NCI-H1436 treated with DMSO at 0.1 percent for 48 hours (cell line): ENCODE measurements around the gene SAMM50.

ENCODE experiments used
- DNase-seq: peaks from one replicate; lab custom pipeline; 2025; lab: John Stamatoyannopoulos, UW

Gene SAMM50

DNA sequence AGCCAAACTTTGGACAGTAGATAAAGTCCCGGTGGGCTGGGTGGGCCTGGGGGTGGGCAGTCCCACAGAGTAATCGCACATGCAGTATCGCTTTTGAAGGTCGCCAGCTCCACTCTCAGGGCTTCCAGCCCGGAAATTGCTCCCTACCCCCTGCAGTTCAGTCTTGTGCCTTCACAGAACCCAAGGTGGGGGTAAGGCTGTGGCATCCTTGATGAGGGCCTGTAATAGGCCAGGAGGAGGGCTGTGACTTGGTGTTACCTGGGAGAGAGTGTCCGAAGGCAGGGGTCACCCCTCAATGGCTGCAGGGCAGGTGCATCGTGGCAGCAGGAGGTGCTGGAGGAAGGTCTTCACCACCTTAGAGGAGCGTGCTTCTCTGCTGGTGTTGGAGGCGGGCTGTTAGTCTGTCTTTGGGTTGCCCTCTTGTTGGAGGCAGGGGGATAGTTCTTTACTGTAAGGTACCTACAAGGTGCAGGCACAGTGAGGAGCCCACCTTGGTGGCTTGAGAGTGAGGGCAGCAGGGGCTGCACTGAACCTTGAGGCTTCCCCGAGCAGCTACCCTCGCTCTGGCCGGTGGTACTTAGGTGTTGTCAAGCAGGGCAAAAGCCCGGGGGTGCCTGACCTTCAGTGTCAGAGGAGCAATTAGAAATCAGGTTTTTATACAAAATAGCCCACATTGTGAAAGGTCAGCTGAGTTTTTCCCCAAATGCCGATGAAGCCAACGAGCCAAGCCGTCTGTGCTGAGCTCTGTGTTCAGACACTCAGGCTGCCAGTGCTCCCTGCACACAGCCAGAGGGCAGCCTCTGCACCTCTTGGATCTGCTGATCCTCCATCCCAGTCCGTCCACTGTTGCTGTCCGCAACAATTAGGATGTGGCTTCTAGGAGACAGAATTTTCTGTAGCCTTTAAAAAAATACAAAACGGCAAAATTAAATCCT is 21.9 kb downstream of the SAMM50 start:
- DNase-seq = no peak

DNA sequence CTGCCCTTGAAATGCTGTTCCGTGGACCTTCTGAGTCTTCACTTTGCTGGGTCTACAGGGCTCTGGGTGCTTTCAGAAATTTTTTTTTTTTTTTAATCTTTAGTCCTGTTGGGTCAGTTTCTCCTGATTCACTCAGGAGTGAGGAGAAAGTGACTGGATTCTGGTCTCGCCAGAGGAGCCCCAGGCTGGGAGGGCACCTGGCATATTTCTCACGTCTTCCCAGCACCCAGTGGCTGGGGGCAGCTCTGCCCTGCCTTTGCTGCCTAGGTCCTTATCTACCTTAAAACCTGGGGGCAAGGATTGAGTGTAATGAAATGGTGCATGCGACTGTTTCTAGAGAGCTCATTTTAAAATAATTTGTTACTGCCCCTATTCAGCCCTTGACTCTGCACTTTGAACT is 23.3 kb downstream of the SAMM50 start:
- DNase-seq = no peak

DNA sequence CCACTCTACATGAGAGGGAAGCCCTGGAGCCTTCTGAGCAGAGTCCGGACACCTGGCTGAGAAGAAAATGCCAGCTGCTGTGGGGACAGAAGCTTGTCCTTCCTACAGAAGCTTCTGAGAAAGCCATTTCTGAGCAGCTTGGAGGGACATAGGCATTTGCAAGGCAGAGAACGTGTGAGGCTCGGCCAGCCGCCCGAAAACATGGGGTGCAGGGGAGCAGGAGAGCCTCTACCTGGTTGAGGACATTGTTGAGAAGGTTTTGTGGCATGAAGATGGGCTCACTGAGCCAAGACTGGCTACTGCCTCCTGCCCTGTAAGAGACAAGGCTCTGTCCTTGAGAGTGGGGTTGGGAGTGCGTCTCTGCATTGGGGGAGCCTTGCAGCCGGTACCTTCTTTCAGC is 25.3 kb downstream of the SAMM50 start:
- DNase-seq = no peak

DNA sequence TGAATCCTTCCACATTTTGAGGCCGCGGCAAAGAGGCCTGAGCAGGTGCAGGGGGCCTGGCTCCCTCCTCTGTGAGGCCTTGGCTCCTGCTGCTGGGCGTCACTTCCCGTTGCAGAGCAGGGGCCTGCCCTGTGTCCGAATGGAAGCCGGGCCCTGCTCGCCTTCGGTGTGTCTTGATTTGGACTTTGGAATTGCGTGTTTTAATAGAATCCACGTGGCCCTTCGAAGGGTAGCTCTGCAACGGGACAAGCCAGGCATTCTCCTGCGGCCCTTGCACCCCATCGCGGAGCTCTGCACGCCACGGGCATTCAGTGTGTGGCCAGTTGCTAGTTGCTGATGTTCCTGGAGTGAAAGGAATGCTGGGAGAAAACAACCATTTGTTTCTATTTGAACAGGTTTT is 25.8 kb downstream of the SAMM50 start:
- no peak for DNase-seq

DNA sequence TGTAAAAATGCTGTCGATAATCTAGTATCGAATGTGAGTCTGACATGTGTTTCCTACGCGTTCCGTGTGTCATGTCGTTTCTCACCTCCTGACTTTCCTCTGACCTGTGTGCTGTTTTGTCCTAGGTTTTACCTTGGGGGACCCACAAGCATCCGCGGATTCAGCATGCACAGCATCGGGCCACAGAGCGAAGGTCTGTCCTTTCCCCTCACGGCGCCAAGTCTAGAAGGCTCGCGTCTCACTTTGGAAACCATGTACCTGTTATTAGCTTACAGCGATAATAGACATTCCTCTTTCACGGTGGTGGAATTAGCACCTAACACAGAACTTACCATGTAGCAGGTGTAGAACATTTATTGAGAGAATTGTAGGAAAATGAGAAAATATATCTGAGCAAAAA is 28.6 kb downstream of the SAMM50 start:
- DNase-seq = no peak

- no peak for DNase-seq
Observed at GRCh38 chr22:43985532-43985931, 30.3 kb downstream of the SAMM50 start.

GRCh38 chr22:43988116-43988820 is 33.0 kb downstream of the SAMM50 start:
- no peak for DNase-seq

GRCh38 chr22:43988960-43989359 is 33.7 kb downstream of the SAMM50 start:
- DNase-seq = no peak

DNA sequence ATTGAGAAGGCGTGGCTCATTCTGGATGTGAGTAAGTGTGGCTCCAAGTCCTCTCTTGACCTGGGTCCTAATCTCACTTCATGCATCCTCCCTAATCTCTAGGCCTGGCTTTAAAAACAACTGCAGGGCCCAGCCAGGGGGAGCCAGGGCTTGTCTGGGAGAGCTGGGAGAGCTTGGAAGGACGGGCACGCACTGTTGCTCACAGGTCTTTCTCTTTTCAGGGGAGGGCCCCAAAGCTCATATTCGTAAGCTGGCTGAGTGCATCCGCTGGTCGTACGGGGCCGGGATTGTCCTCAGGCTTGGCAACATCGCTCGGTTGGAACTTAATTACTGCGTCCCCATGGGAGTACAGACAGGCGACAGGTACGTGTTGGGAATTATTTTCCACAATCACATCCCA is 34.8 kb downstream of the SAMM50 start:
- no peak for DNase-seq

DNA sequence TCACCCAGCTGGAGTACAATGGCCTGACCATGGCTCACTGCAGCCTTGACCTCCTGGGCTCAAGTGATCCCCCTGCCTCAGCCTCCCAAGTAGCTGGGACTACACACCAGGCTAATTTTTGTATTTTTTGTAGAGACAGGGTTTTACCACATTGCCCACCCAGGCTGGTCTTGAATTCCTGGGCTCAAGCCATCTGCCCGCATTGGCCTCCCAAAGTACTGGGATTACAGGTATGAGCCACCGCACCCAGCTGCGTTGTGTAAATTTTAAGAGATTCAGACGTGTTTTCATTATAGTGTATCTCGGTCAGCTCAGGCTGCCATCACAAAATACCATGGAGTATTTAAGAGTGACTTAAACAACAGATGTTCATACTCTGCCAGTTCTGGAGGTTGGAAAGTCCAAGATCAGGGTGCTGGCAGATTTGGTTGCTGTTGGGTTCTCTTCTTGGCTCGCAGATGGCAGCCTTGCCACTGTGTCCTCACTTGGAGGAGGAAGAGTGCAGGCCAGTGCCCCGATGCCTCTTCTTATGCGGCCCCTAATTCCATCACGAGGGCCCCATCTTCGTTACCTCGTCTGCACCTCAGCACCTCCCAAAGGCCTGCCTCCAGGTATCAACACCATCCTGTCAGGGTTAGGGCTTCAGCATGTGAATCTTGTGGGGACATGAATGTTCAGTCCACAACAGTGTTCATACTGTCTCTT is 36.2 kb downstream of the SAMM50 start:
- no peak for DNase-seq

DNA sequence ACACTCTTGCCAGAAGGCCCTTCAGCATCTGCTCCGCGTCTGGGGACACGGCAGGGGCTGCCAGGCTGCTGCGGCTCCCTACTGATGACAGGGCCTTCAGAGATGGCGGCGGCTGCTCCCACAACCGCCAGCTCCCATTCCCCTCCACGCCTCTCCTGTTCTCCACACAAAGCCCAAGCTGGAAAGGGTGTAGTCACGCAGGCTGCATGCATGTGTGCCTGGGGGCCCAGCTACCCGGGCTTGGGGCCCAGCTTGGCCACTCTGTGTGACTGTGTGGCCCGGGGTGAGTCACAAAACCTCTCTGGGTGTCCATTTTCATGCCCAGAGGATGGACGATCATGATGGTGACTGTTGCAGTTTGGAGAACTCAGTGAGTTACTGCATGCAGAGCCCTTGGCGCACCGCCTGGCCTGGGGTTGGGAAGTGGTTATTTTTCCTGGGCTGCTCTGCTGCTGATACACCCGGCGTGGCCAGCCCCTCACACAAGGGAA is 37.1 kb downstream of the SAMM50 start:
- no peak for DNase-seq

DNA sequence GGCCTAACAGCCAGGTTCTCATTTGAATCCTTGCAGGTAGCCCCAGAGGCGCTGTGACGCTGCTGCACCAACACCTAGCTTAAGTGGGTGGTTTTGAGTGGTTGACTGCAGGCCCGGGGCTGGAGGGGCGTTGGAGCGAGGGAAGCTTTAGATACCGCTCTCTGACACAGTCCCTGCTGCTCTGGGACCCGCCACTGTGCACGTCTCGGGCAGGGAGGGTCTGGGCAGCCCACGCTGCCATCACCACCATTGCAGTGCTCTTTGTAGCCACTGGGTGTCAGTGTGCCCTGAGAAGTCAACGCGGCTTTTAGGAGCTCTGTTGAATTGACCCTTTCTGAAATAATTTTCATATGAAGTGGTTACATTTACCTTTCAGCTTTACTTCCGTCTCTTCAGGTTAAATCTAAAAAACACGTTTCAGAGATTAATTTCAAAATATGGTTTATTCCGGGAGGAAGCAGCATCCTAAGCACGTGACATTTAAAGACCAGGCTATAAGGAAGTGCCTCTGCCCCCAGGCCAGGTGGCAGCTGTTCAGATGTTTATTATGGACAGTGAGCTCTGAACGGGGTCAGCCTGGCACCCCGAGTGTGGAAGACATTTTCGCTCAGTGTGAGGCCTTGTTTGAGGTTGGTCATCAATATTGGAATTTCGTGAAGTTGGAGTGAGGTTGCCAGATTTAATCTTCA is 38.0 kb downstream of the SAMM50 start:
- no peak for DNase-seq

GRCh38 chr22:43994006-43994405 is 38.8 kb downstream of the SAMM50 start:
- no peak for DNase-seq

DNA sequence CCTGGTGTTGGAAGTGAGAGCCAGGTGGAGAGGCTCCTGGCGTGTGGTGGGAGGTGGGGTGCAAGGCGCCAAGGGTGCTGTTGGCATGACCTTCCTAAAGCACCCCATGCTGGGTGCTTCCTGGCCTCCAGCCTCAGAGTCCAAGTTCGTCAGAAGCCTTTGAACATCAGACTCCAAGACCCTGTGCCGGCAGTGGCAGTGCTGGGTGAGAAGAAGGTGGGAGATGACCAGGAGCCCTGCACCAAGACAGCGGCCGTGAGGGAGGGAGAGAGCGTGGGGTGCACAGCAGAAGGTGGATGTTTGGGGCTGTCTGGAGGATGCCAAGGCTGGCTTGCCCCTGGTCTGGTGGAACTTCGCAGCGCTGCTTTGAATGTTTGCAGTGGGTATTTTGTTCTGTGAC is 39.2 kb downstream of the SAMM50 start:
- no peak for DNase-seq

DNA sequence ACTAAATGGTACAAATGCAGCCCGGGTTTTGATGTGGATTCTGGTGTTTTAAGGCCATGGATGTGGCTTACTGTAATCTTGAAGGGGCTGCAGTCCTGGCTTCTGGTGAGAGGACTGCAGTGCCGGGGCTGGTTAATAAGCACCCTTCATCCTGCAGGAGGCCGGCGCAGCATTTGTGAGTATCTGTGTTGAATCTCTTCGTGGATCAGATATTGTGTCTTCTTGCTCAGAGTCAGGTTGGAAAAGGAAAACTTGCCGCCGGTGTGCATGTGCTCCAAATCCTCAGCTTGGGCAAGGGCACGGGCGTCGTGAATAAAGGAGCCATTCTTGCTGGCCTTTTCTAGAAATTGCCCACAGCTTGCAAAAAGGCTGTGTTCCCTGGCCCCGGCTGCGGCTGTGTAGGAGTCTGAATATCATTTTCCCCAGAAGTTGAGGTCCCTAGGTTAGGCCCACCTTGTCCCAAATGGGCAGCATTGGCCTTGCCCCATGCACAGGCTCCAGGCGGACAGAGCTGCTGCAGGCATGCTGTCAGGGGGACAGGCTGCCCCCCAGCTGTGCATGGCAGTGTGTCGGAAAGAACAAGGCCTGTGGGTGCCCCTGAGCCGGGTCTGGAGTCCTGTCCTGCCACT is 39.9 kb downstream of the SAMM50 start:
- no peak for DNase-seq

DNA sequence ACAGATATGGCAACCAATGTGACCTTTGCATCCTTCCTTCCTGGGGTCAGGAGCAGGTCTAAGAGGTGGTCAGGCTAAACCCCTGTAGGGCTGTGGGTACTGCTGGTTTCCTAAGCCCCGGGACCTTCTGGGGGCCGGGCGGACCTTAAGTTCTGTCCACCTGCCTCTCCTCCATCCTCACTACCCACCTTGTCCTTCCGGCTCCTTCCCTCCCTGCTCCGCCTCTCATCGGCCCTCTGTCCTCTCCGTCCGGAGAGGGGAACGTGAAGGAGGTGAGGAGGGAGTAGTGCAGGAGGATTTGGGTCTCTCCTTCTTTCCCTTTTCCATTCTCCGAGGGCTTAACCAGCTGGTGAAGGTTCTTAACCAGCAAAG is 40.5 kb downstream of the SAMM50 start:
- DNase-seq = no peak

- DNase-seq = no peak
Observed at GRCh38 chr22:43996170-43996980, 41.1 kb downstream of the SAMM50 start.

DNA sequence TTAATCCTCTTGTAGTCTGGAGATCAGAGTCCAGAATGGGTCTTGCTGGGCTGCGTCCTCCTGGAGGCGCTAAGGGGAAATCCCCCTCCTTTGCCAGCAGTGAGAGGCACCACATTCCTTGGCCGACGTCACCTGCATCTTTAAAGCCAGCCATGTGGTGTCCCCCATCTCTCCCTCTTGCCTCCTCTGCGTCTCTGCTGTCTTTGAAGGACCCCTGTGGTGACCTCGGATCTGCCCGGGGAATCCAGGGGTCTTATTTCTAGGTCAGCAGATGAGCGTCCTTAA is 41.7 kb downstream of the SAMM50 start:
- no peak for DNase-seq

GRCh38 chr22:43998679-43999264 is 43.5 kb downstream of the SAMM50 start:
- no peak for DNase-seq

- no peak for DNase-seq
Observed at GRCh38 chr22:43999378-43999777, 44.1 kb downstream of the SAMM50 start.

- no peak for DNase-seq
Observed at GRCh38 chr22:44000123-44000522, 44.9 kb downstream of the SAMM50 start.
